Adrenal gland (tissue), 12 donors: ENCODE results near the gene ATRAID. TPM values are rescaled to one million over a fixed set of nuclear protein-coding genes. Genes with fewer than 3 reads are reported as not detected.
A peak's percentile ranks its signal among the peaks of the same experiment; 100 is the strongest.

ENCODE experiments used
- DNase-seq, 7 donors: peaks; one replicate each; pipeline ENCODE4 v3.0.0-alpha.2; 2019 to 2020
- H3K27ac ChIP-seq, 5 donors: fragments of 200-600 bp; sonication (generic) in 4 of 5; 1 replicate in 3 of 5; 2 replicates in 2 of 5; pipeline versions ENCODE4 v1.5.1 to v1.8.0; 2016 to 2020; ENCODE audit warnings: mild to moderate bottlenecking in 1 of 5
- H3K27me3 ChIP-seq: fragments of 200-600 bp; 2 replicates; pipeline ENCODE4 v1.8.0; 2021
- H3K36me3 ChIP-seq, 2 donors: fragments of 200-600 bp; replicated peaks in 1 of 2; 1 replicate in 1 of 2; 2 replicates in 1 of 2; pipeline versions ENCODE4 v1.5.1 to v1.8.0; 2018 to 2022
- H3K4me1 ChIP-seq, 2 donors: fragments of 200-600 bp; replicated peaks in 1 of 2; 1 replicate in 1 of 2; 2 replicates in 1 of 2; pipeline versions ENCODE4 v1.5.1 to v1.8.0; 2018 to 2021
- H3K4me3 ChIP-seq, 4 donors: fragments of 200-600 bp; sonication (generic) in 3 of 4; one replicate each; pipeline ENCODE4 v1.5.1; 2016 to 2018
- H3K9me3 ChIP-seq, 3 donors: fragments of 200-600 bp; sonication (generic) in 1 of 3; replicated peaks in 1 of 3; 1 replicate in 2 of 3; 2 replicates in 1 of 3; pipeline versions ENCODE4 v1.5.1 to v1.8.0; 2016 to 2021
- POLR2A ChIP-seq, 2 donors: fragments of 450-650 bp; IDR thresholded peaks; one replicate each; pipeline ENCODE4 v1.6.1; 2017; ENCODE audit warnings: antibody characterized with exemption in 2 of 2, mild to moderate bottlenecking in 2 of 2, moderate library complexity in 1 of 2
- whole genome bisulfite sequencing, 4 donors: extraction: QIAGEN DNeasy Blood & Tissue Kit in 2 of 4; methylation state at CpG; one replicate each; pipeline versions ENCODE4 v1.1.5 to v1.1.7; 2013 to 2017; 5-methylcytosine and 5-hydroxymethylcytosine counted together
- intact Hi-C, 2 donors: fragments of 100-400 bp; cut with DNase I; formaldehyde crosslinking; loops; one replicate each; pipeline versions ENCODE4 v1.14.1 to v1.15.0; 2022 to 2023
- polyA plus RNA-seq, 3 donors: library from polyadenylated mRNA; stranded (reverse); fragments of 200-250 nt in 2 of 3; fragments of 350-450 nt in 1 of 3; fragmentation: Illumina TruSeq in 1 of 3; extraction: RNeasy Lipid Tissue Mini Kit (QIAGEN cat#74804) in 1 of 3; gene quantifications; one replicate each; pipeline ENCODE4 v1.2.3, GENCODE V29; 2013 to 2014
- total RNA-seq, 9 donors: library from RNA; depleted of rRNA in 4 of 9; stranded (reverse); fragments of >200 nt in 4 of 9; fragments of 120-200 nt in 1 of 9; fragmentation: NEBNext Ultra II Directional in 1 of 9; extraction: Animal tissue kit (Norgen Biotek cat#: 25700) in 1 of 9; gene quantifications; one replicate each; pipeline versions ENCODE4 v1.1.0 to v1.2.4, GENCODE V29; 2013 to 2023
- TF ChIP-seq, protein P1 (sequence below), 6 experiments: fragments of 450-650 bp in 4 of 6; fragments of 200-600 bp in 2 of 6; sonication (generic) in 1 of 6; IDR thresholded peaks; 1 replicate in 5 of 6; 2 replicates in 1 of 6; pipeline versions ENCODE4 v1.5.1 to v1.8.0; 2016 to 2021; ENCODE audit warnings: antibody characterized with exemption in 6 of 6, mild to moderate bottlenecking in 2 of 6, moderate library complexity in 1 of 6
- donor health status: healthy with polysubstance abuse.
- donor health status: Bipolar disorder and iron deficiency.
- donor health status: DM: yes; HTN: yes; CAD: no.
- donor health status: DM: no; HTN: no; CAD: no.
- donor health status: DM: no; HTN: no; CAD: no.
- donor health status: DM: yes; HTN: yes; CAD: no.

Gene ATRAID
- total and polyA plus RNA-seq, 12 donors = 124 to 292 (median 169) TPM

DNA sequence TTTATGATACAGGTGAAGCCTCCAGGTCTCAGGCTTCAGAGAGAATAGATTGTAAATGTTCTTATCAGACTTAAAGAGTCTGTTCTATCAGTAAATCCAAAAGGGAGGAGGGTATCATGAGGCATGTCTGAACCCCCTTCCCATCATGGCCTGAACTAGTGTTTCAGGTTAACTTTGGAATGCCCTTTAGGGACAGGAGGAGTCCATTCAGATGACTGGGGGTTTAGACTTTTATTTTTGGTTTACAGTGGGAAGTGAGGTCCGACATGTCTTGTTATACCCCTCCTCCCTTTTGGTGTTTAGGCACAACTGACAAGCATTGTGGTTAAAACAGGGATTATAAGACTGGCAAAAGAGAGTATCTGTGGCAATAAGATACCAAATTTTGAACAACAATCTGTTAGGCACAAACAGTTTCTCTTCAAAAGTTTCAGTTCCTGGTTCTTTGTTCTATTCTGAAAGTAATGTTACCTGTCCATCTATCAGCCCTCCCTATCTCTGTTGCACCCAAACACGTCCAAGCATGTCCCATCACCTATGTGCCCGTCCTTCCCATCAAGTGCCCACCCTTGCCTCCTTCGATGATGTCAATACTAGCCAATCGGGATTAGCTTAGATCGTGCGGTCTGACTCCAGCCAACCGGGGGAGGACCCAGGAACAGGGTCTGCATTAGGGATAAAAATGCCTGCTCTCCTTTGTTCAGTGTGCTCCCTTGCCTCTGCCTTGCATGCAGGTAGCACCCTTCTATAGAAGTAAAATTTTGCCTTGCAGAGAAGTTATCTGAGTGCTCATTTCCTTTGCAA is 46.7 kb upstream of the ATRAID start:
- H3K27me3 ChIP-seq = no peaks in the 10 kb centered on the region
- no peak for TF ChIP-seq POLR2A (IDR thresholded peaks at IDR 0.05)
- TF ChIP-seq, protein P1, sequence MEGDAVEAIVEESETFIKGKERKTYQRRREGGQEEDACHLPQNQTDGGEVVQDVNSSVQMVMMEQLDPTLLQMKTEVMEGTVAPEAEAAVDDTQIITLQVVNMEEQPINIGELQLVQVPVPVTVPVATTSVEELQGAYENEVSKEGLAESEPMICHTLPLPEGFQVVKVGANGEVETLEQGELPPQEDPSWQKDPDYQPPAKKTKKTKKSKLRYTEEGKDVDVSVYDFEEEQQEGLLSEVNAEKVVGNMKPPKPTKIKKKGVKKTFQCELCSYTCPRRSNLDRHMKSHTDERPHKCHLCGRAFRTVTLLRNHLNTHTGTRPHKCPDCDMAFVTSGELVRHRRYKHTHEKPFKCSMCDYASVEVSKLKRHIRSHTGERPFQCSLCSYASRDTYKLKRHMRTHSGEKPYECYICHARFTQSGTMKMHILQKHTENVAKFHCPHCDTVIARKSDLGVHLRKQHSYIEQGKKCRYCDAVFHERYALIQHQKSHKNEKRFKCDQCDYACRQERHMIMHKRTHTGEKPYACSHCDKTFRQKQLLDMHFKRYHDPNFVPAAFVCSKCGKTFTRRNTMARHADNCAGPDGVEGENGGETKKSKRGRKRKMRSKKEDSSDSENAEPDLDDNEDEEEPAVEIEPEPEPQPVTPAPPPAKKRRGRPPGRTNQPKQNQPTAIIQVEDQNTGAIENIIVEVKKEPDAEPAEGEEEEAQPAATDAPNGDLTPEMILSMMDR (IDR thresholded peaks at IDR 0.05) = no peak
- peaks cover 0 to 3% of the 10 kb centered on the region in 2 donors for H3K4me1 ChIP-seq
- no peaks in the 10 kb centered on the region for H3K9me3 ChIP-seq
- no peak overlapping the region for H3K4me3 ChIP-seq
- intact Hi-C loops = no loop called here
- no peak overlapping the region for H3K27ac ChIP-seq
- H3K36me3 ChIP-seq = no peaks in the 10 kb centered on the region
- 90 to 92% (median 91%) methylated on average over 8 of the region's 8 CpGs for WGBS, 4 donors
- DNase-seq = no peak

- Histone ChIP-seq H3K4me1 (peaks cover 0 to 10% of the 10 kb centered on the region in 2 donors), H3K27me3 (no peaks in the 10 kb centered on the region), H3K9me3 (no peaks in the 10 kb centered on the region), H3K4me3 (no peak overlapping the region), H3K36me3 (no peaks in the 10 kb centered on the region), H3K27ac (no peak overlapping the region)
- intact Hi-C loops = no loop called here
- TF ChIP-seq, protein P1 (IDR thresholded peaks at IDR 0.05) = no peak
- no peak for TF ChIP-seq POLR2A (IDR thresholded peaks at IDR 0.05)
- DNase-seq = peak in 2 of 7 donors; percentile 33 to 39
- 49 to 52% (median 51%) methylated on average over 6 of the region's 6 CpGs for WGBS, 4 donors
Observed at GRCh38 chr2:27170581-27171337, 41.1 kb upstream of the ATRAID start.

- Histone ChIP-seq H3K27ac (no peak overlapping the region), H3K9me3 (no peaks in the 10 kb centered on the region), H3K27me3 (no peaks in the 10 kb centered on the region), H3K4me3 (no peak overlapping the region), H3K4me1 (peaks cover 0 to 10% of the 10 kb centered on the region in 2 donors), H3K36me3 (no peaks in the 10 kb centered on the region)
- WGBS, 4 donors = 80 to 88% (median 84%) methylated on average over 7 to 8 of the region's 8 CpGs
- no peak for DNase-seq
- TF ChIP-seq, protein P1 (IDR thresholded peaks at IDR 0.05) = no peak
- TF ChIP-seq POLR2A (IDR thresholded peaks at IDR 0.05) = no peak
- intact Hi-C loops = no loop called here
Observed at GRCh38 chr2:27171351-27171848, 40.4 kb upstream of the ATRAID start.

GRCh38 chr2:27174638-27175037 is 37.2 kb upstream of the ATRAID start:
- Histone ChIP-seq H3K27me3 (no peaks in the 10 kb centered on the region), H3K27ac (no peak overlapping the region), H3K4me3 (no peak overlapping the region), H3K9me3 (no peaks in the 10 kb centered on the region), H3K36me3 (no peaks in the 10 kb centered on the region), H3K4me1 (peaks cover 0 to 16% of the 10 kb centered on the region in 2 donors)
- TF ChIP-seq POLR2A (IDR thresholded peaks at IDR 0.05) = no peak
- TF ChIP-seq, protein P1 (IDR thresholded peaks at IDR 0.05) = no peak
- intact Hi-C loops = no loop called here
- DNase-seq = no peak
- 81 to 86% (median 84%) methylated on average over 6 of the region's 6 CpGs for WGBS, 4 donors
